Measurements from ENCODE around the gene KRT79.

KRT79 gene

GRCh38 chr12:52788876-52789636, 45.1 kb downstream of the KRT79 start:
- DNase-seq: no peak

- DNase-seq: no peak
Measured at GRCh38 chr12:52788192-52788875, 45.8 kb downstream of the KRT79 start.

- no peak for DNase-seq
Measured at GRCh38 chr12:52787324-52788191, 46.6 kb downstream of the KRT79 start.

GRCh38 chr12:52784909-52785308, 49.2 kb downstream of the KRT79 start:
- no peak for DNase-seq

GRCh38 chr12:52783563-52784316, 50.4 kb downstream of the KRT79 start:
- DNase-seq: no peak

DNA sequence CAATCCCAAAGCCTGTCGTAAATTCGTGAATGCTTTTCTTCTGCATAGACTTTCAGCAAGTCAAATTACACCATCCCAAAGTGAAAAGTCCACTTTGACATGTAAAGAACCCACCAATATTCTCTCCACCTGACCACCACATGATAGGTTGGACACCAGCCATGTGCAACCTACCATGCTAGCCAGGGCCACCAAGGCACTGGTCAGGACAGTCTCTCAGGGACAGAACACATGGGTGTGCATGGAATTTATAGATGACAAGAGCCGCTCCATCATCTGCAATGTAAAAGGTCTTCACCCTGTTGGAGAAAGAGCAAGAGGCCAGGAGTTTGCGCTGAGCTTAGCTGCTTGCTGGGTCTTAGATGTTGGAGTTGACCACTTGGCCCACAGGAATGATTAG, 51.6 kb downstream of the KRT79 start:
- no peak for DNase-seq

GRCh38 chr12:52781399-52782082, 52.6 kb downstream of the KRT79 start:
- DNase-seq: no peak

- DNase-seq: no peak
Measured at GRCh38 chr12:52779914-52780313, 54.2 kb downstream of the KRT79 start.

DNA sequence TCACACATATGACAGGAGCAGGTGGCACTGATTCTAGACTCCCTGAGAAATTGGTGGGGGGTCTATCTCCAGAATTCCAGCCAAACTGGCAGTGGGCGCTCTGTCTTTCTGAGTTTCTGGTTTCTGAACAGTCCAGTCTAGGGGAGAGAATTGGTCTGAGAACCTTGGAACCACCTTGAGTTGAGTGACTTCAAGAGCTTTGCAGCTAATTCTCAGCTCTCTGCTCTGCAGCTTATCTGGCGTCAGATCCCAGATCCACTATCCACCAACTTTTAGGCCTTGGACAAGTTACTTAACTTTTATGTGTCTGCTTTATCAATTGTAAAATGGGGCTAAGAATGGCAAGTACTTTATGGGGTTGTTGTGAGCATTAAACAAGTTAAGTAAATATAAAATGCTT, 55.3 kb downstream of the KRT79 start:
- DNase-seq: no peak

GRCh38 chr12:52777566-52777965, 56.5 kb downstream of the KRT79 start:
- no peak for DNase-seq

GRCh38 chr12:52776913-52777395, 57.2 kb downstream of the KRT79 start, which contains the start of gene KRT76:
Gene KRT76 (minus strand): TSS chr12:52777345. CDS start chr12:52777291, 54 bp downstream.
- DNase-seq: no peak

GRCh38 chr12:52776435-52776834, 57.7 kb downstream of the KRT79 start:
- no peak for DNase-seq

DNA sequence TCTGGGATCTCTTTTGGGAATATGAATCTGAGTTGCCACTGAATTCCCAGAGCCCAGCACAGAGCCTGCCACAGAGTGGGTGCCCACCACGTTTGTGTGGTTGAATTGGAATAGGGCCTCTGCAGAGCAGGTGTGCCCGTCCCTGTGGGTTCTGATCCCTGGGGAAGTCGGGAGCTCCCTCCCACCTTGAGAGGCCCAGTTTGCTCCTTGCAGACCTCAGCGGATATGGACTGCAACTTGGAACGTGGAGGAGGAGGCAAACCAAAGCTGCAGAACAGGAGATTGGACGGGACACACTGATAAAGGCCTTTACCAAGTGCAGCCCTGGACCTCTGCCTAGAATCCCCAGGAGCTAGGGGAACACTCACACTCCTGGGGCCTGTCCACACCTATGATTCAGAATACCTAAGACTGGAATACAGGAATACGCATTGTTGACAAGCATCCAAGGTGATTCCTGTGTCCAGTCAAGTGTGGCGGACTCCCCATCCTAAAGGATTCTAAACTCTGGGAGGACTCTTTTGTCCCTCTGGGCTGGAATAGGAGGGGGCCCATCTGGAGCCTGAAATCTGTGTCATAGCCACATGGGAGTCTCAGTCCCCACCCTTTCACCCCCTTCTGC, 59.4 kb downstream of the KRT79 start:
- no peak for DNase-seq

- no peak for DNase-seq
Measured at GRCh38 chr12:52772772-52773171, 61.3 kb downstream of the KRT79 start.

DNA sequence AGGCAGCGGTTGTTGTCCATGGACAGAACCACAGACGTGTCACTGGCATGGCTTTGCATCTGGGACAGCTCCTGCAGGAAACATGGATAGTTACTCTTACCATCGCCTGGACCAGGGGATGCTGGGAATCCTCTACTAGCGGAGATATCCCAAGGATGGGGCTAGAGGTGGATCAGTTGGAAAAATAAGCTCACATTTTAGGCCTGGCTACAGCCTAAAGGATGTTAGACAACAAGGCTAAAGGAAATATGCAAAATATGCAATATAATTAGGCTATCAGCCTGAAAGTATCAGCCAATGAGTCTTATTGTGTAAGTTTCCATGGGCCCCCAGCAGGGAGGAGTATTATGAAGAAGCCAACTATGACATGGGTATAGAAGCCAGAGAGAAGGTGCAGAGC, 61.9 kb downstream of the KRT79 start:
- no peak for DNase-seq

DNA sequence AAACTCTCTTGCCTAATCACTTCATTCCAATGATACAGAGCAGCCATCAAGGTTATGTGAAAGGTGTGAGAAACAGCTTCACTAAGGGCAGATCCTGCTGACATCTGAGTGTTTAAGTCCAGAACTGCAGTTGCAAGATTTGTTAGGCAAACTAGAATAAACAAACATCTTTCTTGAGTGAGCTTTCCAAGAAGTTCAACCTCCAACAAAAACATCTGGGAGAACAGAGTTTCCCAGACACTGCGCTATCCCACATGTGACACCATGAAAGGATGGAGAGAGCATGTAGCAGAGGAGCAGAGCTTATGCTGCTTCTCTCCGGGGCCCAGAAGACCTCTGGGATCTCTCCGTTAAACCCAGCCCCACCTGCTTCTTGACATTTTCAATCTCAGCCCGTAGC, 62.6 kb downstream of the KRT79 start:
- DNase-seq: no peak

Data from activated CD4-positive, alpha-beta T cell treated with anti-CD3 and anti-CD28 coated beads, Interleukin-2, amount 50 U/mL, for 1 hour (primary cell).